ENCODE measurements around the gene TAGAP. TPM values are rescaled to one million over a fixed set of nuclear protein-coding genes. Genes with fewer than 3 reads are reported as not detected.

TAGAP gene, protein sequence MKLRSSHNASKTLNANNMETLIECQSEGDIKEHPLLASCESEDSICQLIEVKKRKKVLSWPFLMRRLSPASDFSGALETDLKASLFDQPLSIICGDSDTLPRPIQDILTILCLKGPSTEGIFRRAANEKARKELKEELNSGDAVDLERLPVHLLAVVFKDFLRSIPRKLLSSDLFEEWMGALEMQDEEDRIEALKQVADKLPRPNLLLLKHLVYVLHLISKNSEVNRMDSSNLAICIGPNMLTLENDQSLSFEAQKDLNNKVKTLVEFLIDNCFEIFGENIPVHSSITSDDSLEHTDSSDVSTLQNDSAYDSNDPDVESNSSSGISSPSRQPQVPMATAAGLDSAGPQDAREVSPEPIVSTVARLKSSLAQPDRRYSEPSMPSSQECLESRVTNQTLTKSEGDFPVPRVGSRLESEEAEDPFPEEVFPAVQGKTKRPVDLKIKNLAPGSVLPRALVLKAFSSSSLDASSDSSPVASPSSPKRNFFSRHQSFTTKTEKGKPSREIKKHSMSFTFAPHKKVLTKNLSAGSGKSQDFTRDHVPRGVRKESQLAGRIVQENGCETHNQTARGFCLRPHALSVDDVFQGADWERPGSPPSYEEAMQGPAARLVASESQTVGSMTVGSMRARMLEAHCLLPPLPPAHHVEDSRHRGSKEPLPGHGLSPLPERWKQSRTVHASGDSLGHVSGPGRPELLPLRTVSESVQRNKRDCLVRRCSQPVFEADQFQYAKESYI
- polyA plus RNA-seq = 1 to 10 TPM in 3 of 4 donors, under 1 TPM in 1; 0.45 to 3.8 (median 1.9) TPM
- long read RNA-seq, donor 1, partial matches to known transcripts = 0 of 2 reads
- long read RNA-seq, donor 1, other reads (novel, unspliced or antisense) = 0 of 2 reads
- long read RNA-seq, donor 2 = 0 reads
- long read RNA-seq, donor 3, partial matches to known transcripts = 0 of 1 reads
- long read RNA-seq, donor 3, other reads (novel, unspliced or antisense) = 0 of 1 reads
- long read RNA-seq, donor 4 = 0 reads
- long read RNA-seq, donor 5 = 0 reads
- long read RNA-seq, donor 6 = 0 reads
- long read RNA-seq, donor 7 = 0 reads
- long read RNA-seq, donor 8, partial matches to known transcripts = 0 of 1 reads
- long read RNA-seq, donor 8, other reads (novel, unspliced or antisense) = 0 of 1 reads
- long read RNA-seq, donor 9, partial matches to known transcripts = 0 of 1 reads
- long read RNA-seq, donor 9, other reads (novel, unspliced or antisense) = 0 of 1 reads
- long read RNA-seq, donor 10, partial matches to known transcripts = 0 of 3 reads
- long read RNA-seq, donor 10, other reads (novel, unspliced or antisense) = 0 of 3 reads

GRCh38 chr6:159044899-159045727 is at the start of gene TAGAP:
TSS of gene TAGAP (minus strand) at chr6:159044991. CDS start at chr6:159044146, 845 bp downstream.
- H3K4me1 ChIP-seq (ENCODE audit: control insufficient read depth in 3 of 3, insufficient read depth in 2 of 3, low read depth in 1 of 3, low read length in 2 of 3) = peaks cover 0 to 4% (median 0%) of the 10 kb centered on the region in 3 donors
- peak within 1 kb of the TSS in 2 of 3 donors; percentile 43 to 85 for H3K27ac ChIP-seq (ENCODE audit: low read depth in 1 of 3, low read length in 2 of 3)
- no peaks in the 10 kb centered on the region for H3K36me3 ChIP-seq (ENCODE audit: control insufficient read depth in 3 of 3, insufficient read depth in 2 of 3, low read depth in 1 of 3, low read length in 3 of 3)
- DNase-seq = peak; percentile 17 to 70
- WGBS, 3 donors = 29 to 30% (median 29%) methylated on average over 15 of the region's 15 CpGs
- H3K27me3 ChIP-seq (ENCODE audit: control insufficient read depth in 3 of 3, insufficient read depth in 3 of 3, low read length in 3 of 3) = peaks cover 0 to 4% (median 0%) of the 10 kb centered on the region in 3 donors
- no peak for FAIRE-seq
- no peaks in the 10 kb centered on the region for H3K9me3 ChIP-seq (ENCODE audit: control insufficient read depth in 2 of 2, insufficient read depth in 1 of 2, low read depth in 1 of 2, low read length in 1 of 2)
- peak within 1 kb of the TSS; percentile 13 to 66 (median 46) for H3K4me3 ChIP-seq (ENCODE audit: low read depth in 1 of 3, low read length in 3 of 3)

DNA sequence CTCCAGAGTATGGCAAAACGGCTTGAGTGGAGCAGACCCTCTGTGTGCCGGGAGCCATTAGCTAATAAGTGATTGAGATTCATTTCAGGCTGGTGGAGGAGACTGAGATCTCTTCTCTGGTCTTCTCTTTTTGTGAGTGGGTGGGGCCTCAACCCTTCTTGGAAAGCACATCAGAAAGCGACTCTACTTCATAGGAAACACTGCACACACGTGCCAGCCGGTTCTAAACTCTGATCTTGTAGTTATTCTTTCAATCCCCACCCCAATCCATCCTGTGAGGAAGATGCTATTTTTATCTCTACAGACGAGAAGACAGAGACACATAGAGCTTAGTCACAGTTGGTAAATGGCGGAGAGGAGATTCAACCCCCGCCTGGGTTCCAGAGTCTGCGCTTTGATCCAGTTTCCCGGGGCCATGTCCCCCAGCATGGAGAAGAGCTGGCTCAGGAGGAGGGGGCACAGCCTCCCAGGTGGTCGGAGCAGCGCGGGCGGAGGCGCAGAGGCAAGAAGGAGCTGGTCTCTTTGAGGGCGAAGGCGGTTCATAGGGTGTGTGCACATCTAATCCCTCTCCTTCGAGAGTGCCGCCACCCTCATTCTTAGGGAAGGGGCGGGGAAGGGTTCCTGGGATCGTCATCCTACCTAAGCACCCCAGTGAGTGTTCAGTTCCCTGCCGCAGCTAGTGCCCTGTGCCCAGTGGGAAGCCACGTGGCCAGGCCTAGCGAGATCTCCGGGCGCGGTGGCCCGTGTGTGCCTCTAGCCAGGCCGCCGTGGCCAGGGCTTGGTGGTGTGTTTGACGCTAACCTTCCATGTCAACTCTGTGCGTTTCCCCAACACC is 49.0 kb upstream of the TAGAP start:
- H3K36me3 ChIP-seq (ENCODE audit: control insufficient read depth in 3 of 3, insufficient read depth in 2 of 3, low read depth in 1 of 3, low read length in 3 of 3) = no peaks in the 10 kb centered on the region
- no peak for FAIRE-seq
- 87 to 90% (median 88%) methylated on average over 30 to 32 of the region's 32 CpGs for WGBS, 3 donors
- no peaks in the 10 kb centered on the region for H3K4me1 ChIP-seq (ENCODE audit: control insufficient read depth in 3 of 3, insufficient read depth in 2 of 3, low read depth in 1 of 3, low read length in 2 of 3)
- DNase-seq = no peak
- H3K27ac ChIP-seq (ENCODE audit: low read depth in 1 of 3, low read length in 2 of 3) = no peak overlapping the region
- H3K4me3 ChIP-seq (ENCODE audit: low read depth in 1 of 3, low read length in 3 of 3) = no peak overlapping the region
- H3K9me3 ChIP-seq (ENCODE audit: control insufficient read depth in 2 of 2, insufficient read depth in 1 of 2, low read depth in 1 of 2, low read length in 1 of 2) = no peaks in the 10 kb centered on the region
- H3K27me3 ChIP-seq (ENCODE audit: control insufficient read depth in 3 of 3, insufficient read depth in 3 of 3, low read length in 3 of 3) = peaks cover 0 to 2% (median 0%) of the 10 kb centered on the region in 3 donors

DNA sequence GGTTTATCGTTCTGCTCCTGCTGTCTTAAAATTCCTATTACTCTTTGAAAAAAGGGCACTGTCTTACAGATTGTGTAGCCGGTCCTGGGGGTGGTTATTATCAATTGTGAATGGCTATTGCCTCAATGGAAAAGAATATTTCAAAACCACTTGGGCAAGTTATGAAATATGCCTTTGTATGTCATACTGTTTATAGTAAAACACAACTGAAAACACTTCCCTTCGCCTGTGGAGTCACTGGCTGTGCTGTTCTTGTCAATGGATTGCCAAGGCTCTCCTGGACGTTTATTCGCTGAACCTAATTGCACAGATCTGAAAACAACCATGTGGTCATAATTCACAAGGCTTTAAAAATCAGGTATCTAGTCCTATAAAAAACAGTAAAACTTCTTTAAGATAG is 47.8 kb upstream of the TAGAP start:
- no peak overlapping the region for H3K4me3 ChIP-seq (ENCODE audit: low read depth in 1 of 3, low read length in 3 of 3)
- no peaks in the 10 kb centered on the region for H3K36me3 ChIP-seq (ENCODE audit: control insufficient read depth in 3 of 3, insufficient read depth in 2 of 3, low read depth in 1 of 3, low read length in 3 of 3)
- FAIRE-seq (no peak), DNase-seq (no peak)
- H3K9me3 ChIP-seq (ENCODE audit: control insufficient read depth in 2 of 2, insufficient read depth in 1 of 2, low read depth in 1 of 2, low read length in 1 of 2) = no peaks in the 10 kb centered on the region
- H3K27ac ChIP-seq (ENCODE audit: low read depth in 1 of 3, low read length in 2 of 3) = no peak overlapping the region
- H3K27me3 ChIP-seq (ENCODE audit: control insufficient read depth in 3 of 3, insufficient read depth in 3 of 3, low read length in 3 of 3) = peaks cover 0 to 2% (median 0%) of the 10 kb centered on the region in 3 donors
- no peaks in the 10 kb centered on the region for H3K4me1 ChIP-seq (ENCODE audit: control insufficient read depth in 3 of 3, insufficient read depth in 2 of 3, low read depth in 1 of 3, low read length in 2 of 3)
- 74 to 90% (median 89%) methylated on average over 5 of the region's 5 CpGs for WGBS, 3 donors

GRCh38 chr6:159090530-159091480 is 46.0 kb upstream of the TAGAP start:
- 52 to 73% (median 57%) methylated on average over 10 of the region's 10 CpGs for WGBS, 3 donors
- H3K4me1 ChIP-seq (ENCODE audit: control insufficient read depth in 3 of 3, insufficient read depth in 2 of 3, low read depth in 1 of 3, low read length in 2 of 3) = no peaks in the 10 kb centered on the region
- H3K4me3 ChIP-seq (ENCODE audit: low read depth in 1 of 3, low read length in 3 of 3) = no peak overlapping the region
- H3K27me3 ChIP-seq (ENCODE audit: control insufficient read depth in 3 of 3, insufficient read depth in 3 of 3, low read length in 3 of 3) = peaks cover 0 to 2% (median 0%) of the 10 kb centered on the region in 3 donors
- H3K27ac ChIP-seq (ENCODE audit: low read depth in 1 of 3, low read length in 2 of 3) = no peak overlapping the region
- DNase-seq (no peak), FAIRE-seq (no peak)
- H3K9me3 ChIP-seq (ENCODE audit: control insufficient read depth in 2 of 2, insufficient read depth in 1 of 2, low read depth in 1 of 2, low read length in 1 of 2) = no peaks in the 10 kb centered on the region
- no peaks in the 10 kb centered on the region for H3K36me3 ChIP-seq (ENCODE audit: control insufficient read depth in 3 of 3, insufficient read depth in 2 of 3, low read depth in 1 of 3, low read length in 3 of 3)

DNA sequence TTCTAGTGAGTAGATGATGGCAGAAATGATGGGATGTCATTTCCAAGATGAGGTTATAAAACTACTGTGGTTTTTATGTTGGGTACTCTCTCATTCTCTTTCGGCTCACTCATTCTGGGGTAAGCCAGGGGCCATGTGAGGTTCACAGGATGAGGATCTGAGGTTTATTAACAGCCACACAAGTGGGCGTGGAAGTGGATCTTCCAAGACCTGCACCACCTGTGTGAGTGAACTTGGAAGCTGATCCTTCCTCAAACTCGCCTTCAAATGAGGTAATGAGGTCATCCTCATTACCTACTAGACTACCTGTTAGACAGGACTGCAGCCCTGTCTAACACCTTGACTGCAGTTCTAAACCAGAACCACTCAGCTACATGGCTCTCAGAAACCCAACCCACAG is 45.1 kb upstream of the TAGAP start:
- H3K36me3 ChIP-seq (ENCODE audit: control insufficient read depth in 3 of 3, insufficient read depth in 2 of 3, low read depth in 1 of 3, low read length in 3 of 3) = no peaks in the 10 kb centered on the region
- DNase-seq (no peak), FAIRE-seq (no peak)
- no peak overlapping the region for H3K4me3 ChIP-seq (ENCODE audit: low read depth in 1 of 3, low read length in 3 of 3)
- H3K27me3 ChIP-seq (ENCODE audit: control insufficient read depth in 3 of 3, insufficient read depth in 3 of 3, low read length in 3 of 3) = no peaks in the 10 kb centered on the region
- no peak overlapping the region for H3K27ac ChIP-seq (ENCODE audit: low read depth in 1 of 3, low read length in 2 of 3)
- no peaks in the 10 kb centered on the region for H3K9me3 ChIP-seq (ENCODE audit: control insufficient read depth in 2 of 2, insufficient read depth in 1 of 2, low read depth in 1 of 2, low read length in 1 of 2)
- no peaks in the 10 kb centered on the region for H3K4me1 ChIP-seq (ENCODE audit: control insufficient read depth in 3 of 3, insufficient read depth in 2 of 3, low read depth in 1 of 3, low read length in 2 of 3)
- WGBS, 3 donors = 68 to 74% (median 72%) methylated on average over 3 of the region's 3 CpGs

DNA sequence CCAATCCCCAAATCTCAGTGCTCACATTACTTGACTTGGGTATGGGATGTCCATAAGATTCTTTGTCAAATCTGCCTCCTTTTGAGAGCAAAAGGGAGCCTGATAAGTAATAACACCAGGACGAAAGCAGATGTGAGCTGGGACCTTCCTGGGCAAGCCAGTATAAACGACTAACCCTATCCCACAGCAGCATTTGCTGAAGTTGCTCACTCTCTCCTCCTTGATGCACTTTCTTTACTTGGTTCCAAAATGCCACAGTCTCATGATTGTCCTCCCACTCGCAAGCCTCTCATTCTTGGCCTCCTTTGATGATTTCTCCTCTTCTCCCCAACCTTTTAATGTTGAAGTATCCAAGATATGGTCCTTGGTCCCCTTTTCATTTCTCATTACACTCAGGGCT is 44.7 kb upstream of the TAGAP start:
- WGBS, 3 donors = 84 to 89% (median 86%) methylated on average over 3 of the region's 3 CpGs
- H3K36me3 ChIP-seq (ENCODE audit: control insufficient read depth in 3 of 3, insufficient read depth in 2 of 3, low read depth in 1 of 3, low read length in 3 of 3) = no peaks in the 10 kb centered on the region
- FAIRE-seq (no peak), DNase-seq (no peak)
- no peaks in the 10 kb centered on the region for H3K4me1 ChIP-seq (ENCODE audit: control insufficient read depth in 3 of 3, insufficient read depth in 2 of 3, low read depth in 1 of 3, low read length in 2 of 3)
- H3K4me3 ChIP-seq (ENCODE audit: low read depth in 1 of 3, low read length in 3 of 3) = no peak overlapping the region
- H3K27me3 ChIP-seq (ENCODE audit: control insufficient read depth in 3 of 3, insufficient read depth in 3 of 3, low read length in 3 of 3) = no peaks in the 10 kb centered on the region
- H3K9me3 ChIP-seq (ENCODE audit: control insufficient read depth in 2 of 2, insufficient read depth in 1 of 2, low read depth in 1 of 2, low read length in 1 of 2) = no peaks in the 10 kb centered on the region
- no peak overlapping the region for H3K27ac ChIP-seq (ENCODE audit: low read depth in 1 of 3, low read length in 2 of 3)

All from small intestine (tissue), 16 donors.